GM20000 (cell line): ENCODE results near the gene ARHGEF16.
A peak's percentile ranks its signal among the peaks of the same experiment; 100 is the strongest.

Experiments
- DNase-seq: peaks from one replicate; pipeline ENCODE4 v3.0.0; 2012; ENCODE audit warnings: low spot score
- CTCF ChIP-seq: IDR thresholded peaks from 2 replicates; pipeline ENCODE4 v1.5.1; 2012; ENCODE audit warnings: mild to moderate bottlenecking, control low read depth; ENCODE audit errors: extremely low read depth, missing control alignments

The ARHGEF16 gene

DNA sequence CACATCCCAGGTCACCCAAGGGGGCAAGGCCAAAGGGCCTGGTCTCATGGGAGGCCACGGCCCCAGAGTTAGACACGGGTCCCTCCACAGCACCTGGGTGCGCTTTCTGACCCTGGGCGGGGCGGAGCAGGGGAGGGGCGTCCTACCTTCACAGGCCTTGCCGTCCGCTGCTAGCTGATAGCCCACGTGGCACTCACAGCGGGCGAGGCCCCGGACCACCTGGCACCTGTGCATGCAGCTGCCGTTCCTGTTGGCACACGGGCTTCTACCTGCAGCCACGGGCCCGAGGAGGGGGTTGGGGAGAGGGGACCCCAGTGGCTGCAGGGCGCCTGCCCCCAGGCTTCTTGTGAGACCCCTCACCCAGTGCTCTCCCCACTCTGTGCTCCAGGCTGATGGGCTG lies 59.9 kb downstream of the ARHGEF16 start:
- DNase-seq, result no peak
- no peak for TF ChIP-seq CTCF

GRCh38 chr1:3515272-3515671 lies 60.8 kb downstream of the ARHGEF16 start:
- no peak for TF ChIP-seq CTCF
- no peak for DNase-seq

DNA sequence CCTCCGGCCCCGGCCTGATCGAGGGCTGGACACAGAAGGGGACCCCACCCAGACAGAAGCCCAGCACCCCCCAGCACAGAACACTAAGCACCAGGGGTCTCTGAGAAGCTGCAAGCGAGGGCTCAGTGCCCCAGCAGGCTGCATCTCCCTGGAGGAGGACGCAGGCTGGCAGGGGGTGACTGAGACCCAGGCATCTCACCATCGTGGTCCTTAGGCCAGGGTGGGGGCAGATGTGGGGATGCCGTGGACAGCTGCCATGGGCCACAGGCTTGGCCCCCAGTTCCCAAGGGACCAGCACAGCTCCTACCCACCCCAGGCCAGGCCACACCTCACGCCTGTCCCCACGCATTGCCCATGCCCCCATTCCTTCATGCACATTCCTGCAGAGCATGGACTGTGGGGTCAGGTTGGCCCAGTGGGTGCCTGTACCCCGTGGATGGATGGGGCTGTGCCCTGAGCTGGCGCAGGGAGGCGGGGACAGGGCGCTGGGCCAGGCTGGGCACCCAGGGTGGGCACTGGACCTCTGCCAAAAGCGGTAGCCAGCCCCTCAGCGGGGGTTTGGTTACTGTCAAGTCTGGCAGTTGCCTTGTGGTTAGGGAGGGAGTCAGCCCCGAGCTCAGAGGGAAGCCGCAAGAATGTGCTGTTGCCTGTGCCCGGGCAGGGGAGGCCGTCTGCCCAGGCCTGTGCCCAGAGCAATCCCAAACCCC lies 61.5 kb downstream of the ARHGEF16 start:
- no peak for DNase-seq
- no peak for TF ChIP-seq CTCF

- no peak for DNase-seq
- no peak for TF ChIP-seq CTCF
Measured at GRCh38 chr1:3516481-3516869, 62.0 kb downstream of the ARHGEF16 start.

DNA sequence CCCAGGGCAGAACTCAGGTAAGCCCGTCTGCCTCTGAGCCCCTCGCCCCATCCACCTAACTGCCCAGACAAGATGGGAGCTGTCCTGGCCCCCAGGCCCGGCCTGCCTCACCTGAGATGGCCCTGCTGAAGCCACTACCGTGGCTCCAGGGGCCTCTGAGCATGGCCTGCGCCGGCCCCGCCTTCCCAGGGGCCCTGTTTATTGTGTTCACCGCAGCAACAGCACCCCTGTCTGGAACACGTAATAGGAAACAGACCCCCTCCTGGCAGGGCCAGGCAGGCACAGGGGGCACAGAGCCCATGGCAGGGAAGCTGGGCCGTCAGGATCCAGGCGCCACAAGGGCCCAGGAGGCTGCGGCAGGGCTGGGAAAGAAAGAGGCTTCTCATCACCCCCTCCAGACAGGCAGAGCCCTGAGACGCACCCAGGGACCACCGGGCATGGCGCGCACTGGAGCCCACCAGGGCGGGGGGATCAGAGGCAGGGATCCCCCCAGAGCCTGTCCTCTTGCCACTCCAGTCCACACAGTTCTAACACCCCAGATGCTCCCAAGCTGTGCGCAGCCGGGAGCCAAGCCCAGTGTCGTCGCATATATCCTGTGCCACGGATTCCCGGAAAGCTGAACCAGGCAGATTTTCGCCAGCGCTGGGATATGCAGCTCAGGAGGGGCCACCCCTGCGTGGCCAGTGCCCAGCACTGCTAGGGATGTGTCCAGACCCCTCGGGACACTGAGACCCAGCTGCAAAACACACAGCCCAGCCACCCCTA lies 62.6 kb downstream of the ARHGEF16 start:
- DNase-seq, result no peak
- TF ChIP-seq CTCF, result no peak

DNA sequence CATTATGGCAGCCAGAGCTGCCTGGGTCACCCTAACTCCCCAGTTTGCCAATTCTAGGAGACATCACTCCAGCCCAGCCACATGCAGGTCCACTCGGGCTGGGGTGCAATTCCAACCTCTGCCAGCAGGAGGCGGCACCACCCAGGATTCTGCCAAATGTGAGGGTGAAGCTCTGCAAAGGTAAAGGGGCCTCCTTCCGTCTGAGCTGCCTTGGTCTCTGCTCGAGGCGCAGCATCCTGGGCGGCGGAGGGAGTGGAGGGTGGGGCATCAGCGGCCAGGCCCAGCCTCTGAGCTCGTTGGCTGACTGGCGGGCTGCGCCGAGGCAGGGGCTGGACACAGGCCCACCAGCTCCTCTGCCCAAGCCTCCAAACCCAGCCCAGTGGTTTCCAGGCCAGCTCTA lies 63.8 kb downstream of the ARHGEF16 start:
- DNase-seq, result no peak
- TF ChIP-seq CTCF, result peak; percentile 38

GRCh38 chr1:3518756-3519155 lies 64.3 kb downstream of the ARHGEF16 start:
- no peak for TF ChIP-seq CTCF
- DNase-seq, result no peak
